ENCODE measurements around the gene KRTAP5-10. TPM values are rescaled to one million over a fixed set of nuclear protein-coding genes. Genes with fewer than 3 reads are reported as not detected.
A peak's percentile ranks its signal among the peaks of the same experiment; 100 is the strongest.
"Not testable (repeated sequence)": the region's sequence is repeated elsewhere in the genome, so short reads cannot be mapped to it uniquely, and the experiment has no call there.

KRTAP5-10 gene
- polyA plus RNA-seq, 1 of the 3 experiments (the other 2 are of a cell fraction) = not detected

DNA sequence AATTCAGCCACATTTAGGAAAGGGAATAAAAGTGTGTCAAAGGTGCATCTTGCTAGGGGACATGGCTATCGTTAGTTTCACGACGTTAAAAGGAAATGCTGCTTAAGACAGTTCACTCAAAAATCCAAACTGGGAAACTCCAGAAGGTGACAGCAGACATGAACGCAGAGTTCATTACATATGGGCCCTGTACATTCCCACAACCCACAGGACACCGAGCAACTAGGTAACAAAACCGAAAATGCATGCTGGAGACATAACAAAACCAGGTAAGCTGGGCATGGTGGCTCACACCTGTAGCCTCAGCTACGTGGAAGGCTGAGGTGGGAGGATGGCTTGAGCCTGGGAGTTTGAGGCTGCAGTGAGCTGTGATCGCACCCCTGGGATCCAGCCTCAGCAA is 2.3 kb downstream of the KRTAP5-10 start:
- H2AFZ ChIP-seq (ENCODE audit: low read depth); H3K4me3 ChIP-seq (ENCODE audit: low read depth in 2 of 2, low read length in 1 of 2); H3K9ac ChIP-seq; H3F3A ChIP-seq (replicated peaks; ENCODE audit: insufficient read depth); H3K79me2 ChIP-seq (ENCODE audit: insufficient read depth); H3K27ac ChIP-seq (ENCODE audit: low read depth in 2 of 2, low read length in 1 of 2); POLR2A ChIA-PET; H3K4me2 ChIP-seq; H4K20me1 ChIP-seq (ENCODE audit: insufficient read depth); DNase-seq; H3K36me3 ChIP-seq (replicated peaks in 1 of 2; ENCODE audit: control insufficient read depth in 1 of 2, insufficient read depth in 2 of 2, low read length in 1 of 2); H3K27me3 ChIP-seq (ENCODE audit: insufficient read depth); H3K9me2 ChIP-seq; H3K9me3 ChIP-seq: not testable (repeated sequence)
- H3K4me1 ChIP-seq (ENCODE audit: control insufficient read depth in 1 of 2, insufficient read depth in 2 of 2, low read depth in 1 of 2, low read length in 1 of 2) = peaks cover 0 to 15% of the 10 kb centered on the region in 2 experiments; a peak in 1 of 4 replicates
- CTCF ChIA-PET = interaction anchor here (0.8 to 2.3 kb wide), 3 partner anchors 13 to 753 kb away, joined by 3 to 12 read pairs (median 4); no protein-coding TSS in a partner anchor
- 52% methylated on average over 7 of the region's 8 CpGs for WGBS (ENCODE audit: low lambda C conversion rate)

DNA sequence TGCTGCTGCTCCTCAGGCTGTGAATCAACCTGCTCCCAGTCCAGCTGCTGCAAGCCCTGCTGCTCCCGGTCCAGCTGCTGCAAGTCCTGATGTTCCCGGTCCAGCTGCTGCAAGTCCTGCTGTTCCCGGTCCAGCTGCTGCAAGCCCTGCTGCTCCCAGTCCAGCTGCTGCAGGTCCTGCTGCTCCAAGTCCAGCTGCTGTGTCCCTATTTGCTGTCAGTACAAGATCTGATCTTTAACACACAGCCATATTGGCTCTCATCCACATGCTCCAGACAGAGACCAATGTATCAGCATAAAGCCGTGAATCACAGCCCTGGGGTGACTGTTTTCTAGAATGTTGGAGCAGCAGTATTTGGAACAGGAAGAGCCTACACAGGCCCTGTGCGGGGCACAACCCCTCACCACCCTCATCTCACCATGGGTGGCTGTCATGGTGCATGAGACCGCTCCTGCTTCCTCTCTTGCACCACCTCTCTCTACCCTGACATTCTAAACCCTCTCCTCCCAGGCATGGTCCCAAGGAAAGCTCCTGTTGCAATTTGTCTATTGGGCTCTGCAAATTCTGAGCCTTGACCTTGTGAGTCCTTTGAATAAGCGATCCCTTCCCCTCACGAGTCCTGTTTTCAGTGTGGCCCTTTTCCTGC is 3.5 kb downstream of the KRTAP5-10 start:
- no peak overlapping the region for H3K4me2 ChIP-seq
- no peaks in the 10 kb centered on the region for H3K79me2 ChIP-seq (ENCODE audit: insufficient read depth)
- H3K9me2 ChIP-seq = no peaks in the 10 kb centered on the region
- no peaks in the 10 kb centered on the region for H3K27me3 ChIP-seq (ENCODE audit: insufficient read depth)
- no peak overlapping the region for H3K9ac ChIP-seq
- ChIA-PET POLR2A (no interaction called here), CTCF (interaction anchor here (2.3 kb wide), 1 partner anchor 12 kb away, joined by 12 read pairs; no protein-coding TSS in a partner anchor)
- no peak overlapping the region for H3K4me3 ChIP-seq (ENCODE audit: low read depth in 2 of 2, low read length in 1 of 2)
- no peak overlapping the region for H2AFZ ChIP-seq (ENCODE audit: low read depth)
- H3K27ac ChIP-seq (ENCODE audit: low read depth in 2 of 2, low read length in 1 of 2) = no peak overlapping the region
- no peaks in the 10 kb centered on the region for H3F3A ChIP-seq (replicated peaks; ENCODE audit: insufficient read depth)
- no peaks in the 10 kb centered on the region for H3K9me3 ChIP-seq
- TF ChIP-seq RAD21 (IDR thresholded peaks at IDR 0.05; ENCODE audit: low read length) (no peak), EP300 (IDR thresholded peaks at IDR 0.05; ENCODE audit: borderline replicate concordance in 1 of 2, low read depth in 1 of 2, low read length in 1 of 2) (peak in 1 of 2 experiments; percentile 42; a peak in 1 of 4 replicates)
- no peaks in the 10 kb centered on the region for H4K20me1 ChIP-seq (ENCODE audit: insufficient read depth)
- DNase-seq = peak; percentile 55
- WGBS (ENCODE audit: low lambda C conversion rate) = 22% methylated on average over 8 of the region's 8 CpGs
- peaks cover 0 to 15% of the 10 kb centered on the region in 2 experiments; a peak in 1 of 4 replicates for H3K4me1 ChIP-seq (ENCODE audit: control insufficient read depth in 1 of 2, insufficient read depth in 2 of 2, low read depth in 1 of 2, low read length in 1 of 2)
- no peaks in the 10 kb centered on the region for H3K36me3 ChIP-seq (replicated peaks in 1 of 2; ENCODE audit: control insufficient read depth in 1 of 2, insufficient read depth in 2 of 2, low read length in 1 of 2)

DNA sequence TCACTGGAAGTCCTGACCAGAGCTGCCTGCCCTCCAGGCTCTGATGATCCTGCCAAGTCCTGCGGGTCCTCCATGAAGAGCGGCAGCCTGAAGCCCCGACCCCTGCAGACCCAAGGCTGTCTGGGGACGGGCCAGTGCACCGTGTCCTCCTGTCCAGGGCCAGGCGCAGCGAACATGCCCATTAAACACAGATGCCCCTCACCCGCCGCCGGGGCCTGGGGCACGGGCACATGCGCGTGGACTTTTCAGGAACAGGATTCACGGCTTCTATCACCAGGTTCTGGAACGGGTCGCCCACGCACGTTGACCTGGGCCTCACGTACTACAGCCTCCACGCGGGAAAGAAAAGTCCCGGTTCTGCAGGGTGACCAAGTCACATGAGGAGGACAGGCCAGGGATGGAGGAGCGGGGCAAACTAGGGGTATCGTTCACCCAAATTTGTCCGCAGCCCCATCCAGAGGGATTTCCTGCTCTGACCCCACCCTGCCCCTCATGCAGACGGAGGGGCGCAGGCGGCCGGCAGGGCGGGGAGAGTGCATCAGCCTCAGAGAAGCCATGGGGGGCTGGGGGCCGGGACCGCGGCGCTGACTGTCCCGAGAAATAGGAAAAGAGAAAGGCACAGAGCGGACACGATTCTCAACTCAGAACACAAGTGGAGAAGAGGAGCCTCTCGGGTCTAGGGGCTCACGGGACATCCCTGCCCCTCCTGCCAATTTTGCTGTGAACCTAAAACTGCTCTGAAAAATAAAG is 5.9 kb downstream of the KRTAP5-10 start:
- H3K4me3 ChIP-seq (ENCODE audit: low read depth in 2 of 2, low read length in 1 of 2); DNase-seq; H3K9me3 ChIP-seq; H3K27ac ChIP-seq (ENCODE audit: low read depth in 2 of 2, low read length in 1 of 2); H3K79me2 ChIP-seq (ENCODE audit: insufficient read depth); H3F3A ChIP-seq (replicated peaks; ENCODE audit: insufficient read depth); H3K9me2 ChIP-seq; POLR2A ChIA-PET; H3K27me3 ChIP-seq (ENCODE audit: insufficient read depth); H3K4me2 ChIP-seq; H3K9ac ChIP-seq; H4K20me1 ChIP-seq (ENCODE audit: insufficient read depth); H2AFZ ChIP-seq (ENCODE audit: low read depth); H3K36me3 ChIP-seq (replicated peaks in 1 of 2; ENCODE audit: control insufficient read depth in 1 of 2, insufficient read depth in 2 of 2, low read length in 1 of 2): not testable (repeated sequence)
- peaks cover 0 to 11% of the 10 kb centered on the region in 2 experiments; a peak in 1 of 4 replicates for H3K4me1 ChIP-seq (ENCODE audit: control insufficient read depth in 1 of 2, insufficient read depth in 2 of 2, low read depth in 1 of 2, low read length in 1 of 2)
- 65% methylated on average over 22 of the region's 39 CpGs for WGBS (ENCODE audit: low lambda C conversion rate)
- CTCF ChIA-PET = interaction anchor here (1.4 kb wide), 1 partner anchor 9 kb away, joined by 3 read pairs; no protein-coding TSS in a partner anchor

DNA sequence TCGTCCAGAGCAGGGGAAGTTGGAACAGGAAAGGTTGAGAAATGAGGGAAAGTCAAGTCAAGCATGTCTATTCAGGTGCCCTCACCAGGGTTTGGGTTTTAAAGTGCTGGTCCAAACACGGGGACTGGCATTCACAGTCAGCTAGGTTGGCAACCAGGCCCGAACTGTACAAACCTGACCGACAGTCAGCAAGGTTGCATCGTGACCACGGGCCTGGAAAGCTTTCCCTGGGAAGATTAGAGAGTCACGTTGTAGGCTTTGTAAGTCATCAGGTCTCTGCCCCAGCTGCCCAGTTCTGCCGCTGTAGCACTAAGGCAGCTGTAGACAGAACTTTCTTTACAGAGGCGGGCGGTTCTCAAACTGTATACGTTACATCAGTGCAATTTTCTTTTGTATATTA is 7.4 kb downstream of the KRTAP5-10 start:
- Histone ChIP-seq H3K36me3 (replicated peaks in 1 of 2; ENCODE audit: control insufficient read depth in 1 of 2, insufficient read depth in 2 of 2, low read length in 1 of 2) (no peaks in the 10 kb centered on the region), H3F3A (replicated peaks; ENCODE audit: insufficient read depth) (no peaks in the 10 kb centered on the region), H3K9me3 (no peaks in the 10 kb centered on the region), H3K4me3 (ENCODE audit: low read depth in 2 of 2, low read length in 1 of 2) (no peak overlapping the region), H2AFZ (ENCODE audit: low read depth) (no peak overlapping the region), H3K79me2 (ENCODE audit: insufficient read depth) (no peaks in the 10 kb centered on the region), H3K9me2 (no peaks in the 10 kb centered on the region), H3K9ac (no peak overlapping the region), H3K27me3 (ENCODE audit: insufficient read depth) (no peaks in the 10 kb centered on the region), H3K4me2 (no peak overlapping the region), H3K4me1 (ENCODE audit: control insufficient read depth in 1 of 2, insufficient read depth in 2 of 2, low read depth in 1 of 2, low read length in 1 of 2) (peaks cover 0 to 10% of the 10 kb centered on the region in 2 experiments; a peak in 1 of 4 replicates), H3K27ac (ENCODE audit: low read depth in 2 of 2, low read length in 1 of 2) (no peak overlapping the region), H4K20me1 (ENCODE audit: insufficient read depth) (no peaks in the 10 kb centered on the region)
- ChIA-PET CTCF (interaction anchor here (1.9 kb wide), 1 partner anchor 10 kb away, joined by 7 read pairs; the partner anchor contains the start of gene KRTAP5-11), POLR2A (no interaction called here)
- TF ChIP-seq MXI1 (IDR thresholded peaks at IDR 0.05; ENCODE audit: low read depth, low read length) = no peak
- DNase-seq = no peak
- WGBS (ENCODE audit: low lambda C conversion rate) = 44% methylated on average over 7 of the region's 11 CpGs

All from SK-N-SH (cell line).